ENCODE data around the gene RAB42.

DNA sequence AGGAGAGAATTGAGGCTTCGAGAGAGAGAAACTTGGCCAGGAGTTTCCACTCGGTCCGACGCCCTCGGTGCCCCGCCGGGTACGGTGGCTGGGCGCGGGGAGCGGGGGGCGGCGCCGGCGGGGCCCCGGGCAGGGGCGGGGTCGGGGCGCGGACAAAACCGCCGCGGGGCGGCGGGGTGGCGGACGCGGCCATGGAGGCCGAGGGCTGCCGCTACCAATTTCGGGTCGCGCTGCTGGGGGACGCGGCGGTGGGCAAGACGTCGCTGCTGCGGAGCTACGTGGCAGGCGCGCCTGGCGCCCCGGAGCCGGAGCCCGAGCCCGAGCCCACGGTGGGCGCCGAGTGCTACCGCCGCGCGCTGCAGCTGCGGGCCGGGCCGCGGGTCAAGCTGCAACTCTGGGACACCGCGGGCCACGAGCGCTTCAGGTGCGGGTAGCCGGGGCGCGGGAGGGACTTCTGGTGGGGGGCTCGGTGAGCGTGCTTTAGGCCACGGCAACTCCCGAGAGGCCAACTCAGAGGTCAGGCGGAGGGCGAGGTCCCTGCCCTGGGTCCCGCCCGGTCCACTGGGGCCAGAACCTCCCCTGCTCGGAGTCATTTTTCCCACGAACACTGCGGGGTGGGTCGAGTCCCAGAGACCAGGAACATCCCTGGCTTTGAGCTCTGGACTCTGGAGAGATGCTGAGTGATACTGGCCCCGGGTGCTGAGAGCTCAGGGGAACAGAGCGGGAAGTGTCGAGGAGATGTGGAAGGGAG lies 431 bp downstream of the RAB42 start:
- TF ChIP-seq EP300 (IDR thresholded peaks at IDR 0.05; ENCODE audit: low read length), result no peak
- TF ChIP-seq NFATC3 (IDR thresholded peaks at IDR 0.05), result no peak
- TF ChIP-seq NFIC (IDR thresholded peaks at IDR 0.05), result no peak
- no peak for TF ChIP-seq FOXJ3 (CRISPR knock-in tag; IDR thresholded peaks at IDR 0.05)
- no peak for TF ChIP-seq ZFP36 (IDR thresholded peaks at IDR 0.05; ENCODE audit: low read depth, low read length, partially characterized antibody)
- TF ChIP-seq HDAC8 (tag; IDR thresholded peaks at IDR 0.05), result no peak
- TF ChIP-seq FOSL1 (tag; conservative IDR thresholded peaks at IDR 0.05), result no peak
- TF ChIP-seq ESRRA (IDR thresholded peaks at IDR 0.05; ENCODE audit: borderline replicate concordance, low read depth), result no peak
- no peak for TF ChIP-seq CCNT2 (IDR thresholded peaks at IDR 0.05; ENCODE audit: borderline replicate concordance, extremely low read depth, insufficient read length, low read depth, low read length)
- no peak for TF ChIP-seq BRCA1 (IDR thresholded peaks at IDR 0.05)
- TF ChIP-seq BRCA1 (CRISPR knock-in tag; IDR thresholded peaks at IDR 0.05), result no peak
- TF ChIP-seq CCAR2 (IDR thresholded peaks at IDR 0.05; ENCODE audit: low read depth, low read length), result no peak
- TF ChIP-seq, protein P1, sequence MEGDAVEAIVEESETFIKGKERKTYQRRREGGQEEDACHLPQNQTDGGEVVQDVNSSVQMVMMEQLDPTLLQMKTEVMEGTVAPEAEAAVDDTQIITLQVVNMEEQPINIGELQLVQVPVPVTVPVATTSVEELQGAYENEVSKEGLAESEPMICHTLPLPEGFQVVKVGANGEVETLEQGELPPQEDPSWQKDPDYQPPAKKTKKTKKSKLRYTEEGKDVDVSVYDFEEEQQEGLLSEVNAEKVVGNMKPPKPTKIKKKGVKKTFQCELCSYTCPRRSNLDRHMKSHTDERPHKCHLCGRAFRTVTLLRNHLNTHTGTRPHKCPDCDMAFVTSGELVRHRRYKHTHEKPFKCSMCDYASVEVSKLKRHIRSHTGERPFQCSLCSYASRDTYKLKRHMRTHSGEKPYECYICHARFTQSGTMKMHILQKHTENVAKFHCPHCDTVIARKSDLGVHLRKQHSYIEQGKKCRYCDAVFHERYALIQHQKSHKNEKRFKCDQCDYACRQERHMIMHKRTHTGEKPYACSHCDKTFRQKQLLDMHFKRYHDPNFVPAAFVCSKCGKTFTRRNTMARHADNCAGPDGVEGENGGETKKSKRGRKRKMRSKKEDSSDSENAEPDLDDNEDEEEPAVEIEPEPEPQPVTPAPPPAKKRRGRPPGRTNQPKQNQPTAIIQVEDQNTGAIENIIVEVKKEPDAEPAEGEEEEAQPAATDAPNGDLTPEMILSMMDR (IDR thresholded peaks at IDR 0.05 in 2 of 3, conservative IDR thresholded peaks at IDR 0.05 in 1 of 3; ENCODE audit: insufficient read depth in 2 of 3, low read depth in 1 of 3, low read length in 3 of 3), result no peak
- no peak for TF ChIP-seq ZBTB8A (IDR thresholded peaks at IDR 0.05; ENCODE audit: partially characterized antibody)
